ENCODE measurements around the gene GPC6.

GPC6 gene

GRCh38 chr13:94218951-94219350 lies 992.3 kb downstream of the GPC6 start:
- no peak for DNase-seq (ENCODE audit: low read depth)
- H3K4me3 ChIP-seq (ENCODE audit: control insufficient read depth, low read depth, low read length) = no peak overlapping the region
- TF ChIP-seq CTCF (IDR thresholded peaks at IDR 0.05; ENCODE audit: control insufficient read depth, insufficient read depth, low read depth, low read length, missing control alignments) = no peak

- H3K4me3 ChIP-seq (ENCODE audit: control insufficient read depth, low read depth, low read length) = no peak overlapping the region
Measured at GRCh38 chr13:94224670-94225069, 998.1 kb downstream of the GPC6 start.

GRCh38 chr13:94227255-94227879 lies 1000.8 kb downstream of the GPC6 start:
- DNase-seq (ENCODE audit: low read depth) = no peak
- no peak for TF ChIP-seq CTCF (IDR thresholded peaks at IDR 0.05; ENCODE audit: control insufficient read depth, insufficient read depth, low read depth, low read length, missing control alignments)
- H3K4me3 ChIP-seq (ENCODE audit: control insufficient read depth, low read depth, low read length) = no peak overlapping the region

More at GRCh38 chr13:94224670-94225069, 998.1 kb downstream of the GPC6 start:
- no peak for DNase-seq (ENCODE audit: low read depth)
- TF ChIP-seq CTCF (IDR thresholded peaks at IDR 0.05; ENCODE audit: control insufficient read depth, insufficient read depth, low read depth, low read length, missing control alignments) = no peak

GRCh38 chr13:94228763-94229162 lies 1002.2 kb downstream of the GPC6 start:
- no peak overlapping the region for H3K4me3 ChIP-seq (ENCODE audit: control insufficient read depth, low read depth, low read length)
- DNase-seq (ENCODE audit: low read depth) = peak; percentile 5
- no peak for TF ChIP-seq CTCF (IDR thresholded peaks at IDR 0.05; ENCODE audit: control insufficient read depth, insufficient read depth, low read depth, low read length, missing control alignments)

GRCh38 chr13:94232161-94232950 lies 1005.7 kb downstream of the GPC6 start:
- no peak for TF ChIP-seq CTCF (IDR thresholded peaks at IDR 0.05; ENCODE audit: control insufficient read depth, insufficient read depth, low read depth, low read length, missing control alignments)
- no peak overlapping the region for H3K4me3 ChIP-seq (ENCODE audit: control insufficient read depth, low read depth, low read length)
- DNase-seq (ENCODE audit: low read depth) = no peak

GRCh38 chr13:94232956-94233355 lies 1006.3 kb downstream of the GPC6 start:
- TF ChIP-seq CTCF (IDR thresholded peaks at IDR 0.05; ENCODE audit: control insufficient read depth, insufficient read depth, low read depth, low read length, missing control alignments) = no peak
- no peak overlapping the region for H3K4me3 ChIP-seq (ENCODE audit: control insufficient read depth, low read depth, low read length)
- DNase-seq (ENCODE audit: low read depth) = no peak
